ENCODE results near the gene KCNQ1. TPM values are rescaled to one million over a fixed set of nuclear protein-coding genes. Genes with fewer than 3 reads are reported as not detected.

KCNQ1 gene
- polyA plus RNA-seq, 1 of the 3 experiments (the other 2 are of a cell fraction), result 0.05 TPM

DNA sequence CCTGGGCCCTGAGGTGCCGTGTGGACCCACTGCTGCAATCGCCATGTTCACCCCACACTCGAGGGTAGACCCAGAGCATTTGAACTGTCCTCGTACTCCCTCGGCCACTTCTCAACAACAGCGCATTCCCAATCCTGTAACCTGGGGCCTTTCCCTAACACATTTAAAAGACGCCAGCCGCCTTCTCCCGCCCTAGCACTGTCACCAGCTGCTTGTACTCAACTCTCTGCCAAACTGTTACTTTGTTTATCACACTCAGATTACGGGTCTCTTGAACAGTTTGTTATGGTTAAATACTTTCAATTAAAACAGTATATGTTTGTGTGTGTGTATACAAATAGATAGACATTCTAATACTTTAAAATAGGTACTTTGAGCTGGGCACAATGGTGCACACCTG, 420.1 kb downstream of the KCNQ1 start:
- H3K36me3 ChIP-seq (replicated peaks in 1 of 2; ENCODE audit: control insufficient read depth in 1 of 2, insufficient read depth in 2 of 2, low read length in 1 of 2), result no peaks in the 10 kb centered on the region
- POLR2A ChIA-PET, result no interaction called here

GRCh38 chr11:2865922-2866577, 421.2 kb downstream of the KCNQ1 start:
- no peaks in the 10 kb centered on the region for H3K27me3 ChIP-seq (ENCODE audit: insufficient read depth)
- no peaks in the 10 kb centered on the region for H3F3A ChIP-seq (replicated peaks; ENCODE audit: insufficient read depth)
- peaks cover 0 to 6% of the 10 kb centered on the region in 2 experiments; a peak in 1 of 4 replicates for H3K4me1 ChIP-seq (ENCODE audit: control insufficient read depth in 1 of 2, insufficient read depth in 2 of 2, low read depth in 1 of 2, low read length in 1 of 2)
- no peaks in the 10 kb centered on the region for H3K9me2 ChIP-seq
- POLR2A ChIA-PET, result no interaction called here
- DNase-seq, result no peak
- H3K27ac ChIP-seq (ENCODE audit: low read depth in 2 of 2, low read length in 1 of 2), result no peak overlapping the region
- no peak overlapping the region for H3K4me2 ChIP-seq
- H2AFZ ChIP-seq (ENCODE audit: low read depth), result no peak overlapping the region
- H4K20me1 ChIP-seq (ENCODE audit: insufficient read depth), result no peaks in the 10 kb centered on the region
- no peaks in the 10 kb centered on the region for H3K36me3 ChIP-seq (replicated peaks in 1 of 2; ENCODE audit: control insufficient read depth in 1 of 2, insufficient read depth in 2 of 2, low read length in 1 of 2)
- CTCF ChIA-PET, result interaction anchor here (1.1 kb wide), 1 partner anchor 26 kb away, joined by 3 read pairs; no protein-coding TSS in a partner anchor
- WGBS (ENCODE audit: low lambda C conversion rate), result 70% methylated on average over 11 of the region's 11 CpGs
- no peak overlapping the region for H3K4me3 ChIP-seq (ENCODE audit: low read depth in 2 of 2, low read length in 1 of 2)
- no peaks in the 10 kb centered on the region for H3K79me2 ChIP-seq (ENCODE audit: insufficient read depth)
- no peak overlapping the region for H3K9ac ChIP-seq
- no peaks in the 10 kb centered on the region for H3K9me3 ChIP-seq
- no peak for TF ChIP-seq EZH2phosphoT487 (IDR thresholded peaks at IDR 0.05; ENCODE audit: borderline replicate concordance, low read depth)
- no peak for TF ChIP-seq ZBTB33 (IDR thresholded peaks at IDR 0.05; ENCODE audit: borderline replicate concordance, low read depth)
- no peak for TF ChIP-seq MEF2A (IDR thresholded peaks at IDR 0.05; ENCODE audit: borderline replicate concordance, low read depth)
- TF ChIP-seq, protein P1, sequence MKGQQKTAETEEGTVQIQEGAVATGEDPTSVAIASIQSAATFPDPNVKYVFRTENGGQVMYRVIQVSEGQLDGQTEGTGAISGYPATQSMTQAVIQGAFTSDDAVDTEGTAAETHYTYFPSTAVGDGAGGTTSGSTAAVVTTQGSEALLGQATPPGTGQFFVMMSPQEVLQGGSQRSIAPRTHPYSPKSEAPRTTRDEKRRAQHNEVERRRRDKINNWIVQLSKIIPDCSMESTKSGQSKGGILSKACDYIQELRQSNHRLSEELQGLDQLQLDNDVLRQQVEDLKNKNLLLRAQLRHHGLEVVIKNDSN (IDR thresholded peaks at IDR 0.05; ENCODE audit: borderline replicate concordance, low read depth), result no peak
- TF ChIP-seq, protein P2, sequence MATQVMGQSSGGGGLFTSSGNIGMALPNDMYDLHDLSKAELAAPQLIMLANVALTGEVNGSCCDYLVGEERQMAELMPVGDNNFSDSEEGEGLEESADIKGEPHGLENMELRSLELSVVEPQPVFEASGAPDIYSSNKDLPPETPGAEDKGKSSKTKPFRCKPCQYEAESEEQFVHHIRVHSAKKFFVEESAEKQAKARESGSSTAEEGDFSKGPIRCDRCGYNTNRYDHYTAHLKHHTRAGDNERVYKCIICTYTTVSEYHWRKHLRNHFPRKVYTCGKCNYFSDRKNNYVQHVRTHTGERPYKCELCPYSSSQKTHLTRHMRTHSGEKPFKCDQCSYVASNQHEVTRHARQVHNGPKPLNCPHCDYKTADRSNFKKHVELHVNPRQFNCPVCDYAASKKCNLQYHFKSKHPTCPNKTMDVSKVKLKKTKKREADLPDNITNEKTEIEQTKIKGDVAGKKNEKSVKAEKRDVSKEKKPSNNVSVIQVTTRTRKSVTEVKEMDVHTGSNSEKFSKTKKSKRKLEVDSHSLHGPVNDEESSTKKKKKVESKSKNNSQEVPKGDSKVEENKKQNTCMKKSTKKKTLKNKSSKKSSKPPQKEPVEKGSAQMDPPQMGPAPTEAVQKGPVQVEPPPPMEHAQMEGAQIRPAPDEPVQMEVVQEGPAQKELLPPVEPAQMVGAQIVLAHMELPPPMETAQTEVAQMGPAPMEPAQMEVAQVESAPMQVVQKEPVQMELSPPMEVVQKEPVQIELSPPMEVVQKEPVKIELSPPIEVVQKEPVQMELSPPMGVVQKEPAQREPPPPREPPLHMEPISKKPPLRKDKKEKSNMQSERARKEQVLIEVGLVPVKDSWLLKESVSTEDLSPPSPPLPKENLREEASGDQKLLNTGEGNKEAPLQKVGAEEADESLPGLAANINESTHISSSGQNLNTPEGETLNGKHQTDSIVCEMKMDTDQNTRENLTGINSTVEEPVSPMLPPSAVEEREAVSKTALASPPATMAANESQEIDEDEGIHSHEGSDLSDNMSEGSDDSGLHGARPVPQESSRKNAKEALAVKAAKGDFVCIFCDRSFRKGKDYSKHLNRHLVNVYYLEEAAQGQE (IDR thresholded peaks at IDR 0.05; ENCODE audit: low read depth, low read length), result no peak
- no peak for TF ChIP-seq TAF1 (IDR thresholded peaks at IDR 0.05; ENCODE audit: borderline replicate concordance, low read depth, low read length)
- no peak for TF ChIP-seq RCOR1 (IDR thresholded peaks at IDR 0.05; ENCODE audit: low read length)
- TF ChIP-seq FOXM1 (IDR thresholded peaks at IDR 0.05; ENCODE audit: low read depth), result no peak
- no peak for TF ChIP-seq TCF12 (IDR thresholded peaks at IDR 0.05)
- no peak for TF ChIP-seq SMC3 (IDR thresholded peaks at IDR 0.05; ENCODE audit: low read depth, low read length)
- no peak for TF ChIP-seq MAX (IDR thresholded peaks at IDR 0.05; ENCODE audit: low read depth)
- TF ChIP-seq RAD21 (IDR thresholded peaks at IDR 0.05; ENCODE audit: low read length), result no peak
- no peak for TF ChIP-seq FOXJ3 (CRISPR knock-in tag; IDR thresholded peaks at IDR 0.05)

More for the DNA sequence above, 420.1 kb downstream of the KCNQ1 start:
- no peak overlapping the region for H2AFZ ChIP-seq (ENCODE audit: low read depth)
- no peaks in the 10 kb centered on the region for H3K9me2 ChIP-seq
- 67% methylated on average over 10 of the region's 10 CpGs for WGBS (ENCODE audit: low lambda C conversion rate)
- no peaks in the 10 kb centered on the region for H3K9me3 ChIP-seq
- no peaks in the 10 kb centered on the region for H3F3A ChIP-seq (replicated peaks; ENCODE audit: insufficient read depth)
- no peak overlapping the region for H3K4me3 ChIP-seq (ENCODE audit: low read depth in 2 of 2, low read length in 1 of 2)
- DNase-seq, result no peak
- no peaks in the 10 kb centered on the region for H3K27me3 ChIP-seq (ENCODE audit: insufficient read depth)
- H3K79me2 ChIP-seq (ENCODE audit: insufficient read depth), result no peaks in the 10 kb centered on the region
- no peaks in the 10 kb centered on the region for H4K20me1 ChIP-seq (ENCODE audit: insufficient read depth)
- CTCF ChIA-PET, result interaction anchor here (1.1 kb wide), 1 partner anchor 27 kb away, joined by 3 read pairs; no protein-coding TSS in a partner anchor
- H3K4me1 ChIP-seq (ENCODE audit: control insufficient read depth in 1 of 2, insufficient read depth in 2 of 2, low read depth in 1 of 2, low read length in 1 of 2), result peaks cover 0 to 3% of the 10 kb centered on the region in 2 experiments; a peak in 1 of 4 replicates
- H3K9ac ChIP-seq, result no peak overlapping the region
- H3K4me2 ChIP-seq, result no peak overlapping the region
- no peak overlapping the region for H3K27ac ChIP-seq (ENCODE audit: low read depth in 2 of 2, low read length in 1 of 2)
- no peak for TF ChIP-seq RCOR1 (IDR thresholded peaks at IDR 0.05; ENCODE audit: low read length)
- no peak for TF ChIP-seq TCF12 (IDR thresholded peaks at IDR 0.05)
- TF ChIP-seq FOSL2 (IDR thresholded peaks at IDR 0.05; ENCODE audit: borderline replicate concordance, low read depth), result no peak
- no peak for TF ChIP-seq FOXM1 (IDR thresholded peaks at IDR 0.05; ENCODE audit: low read depth)
- TF ChIP-seq CHD2 (IDR thresholded peaks at IDR 0.05; ENCODE audit: low read length, partially characterized antibody), result no peak
- no peak for TF ChIP-seq RXRA (IDR thresholded peaks at IDR 0.05; ENCODE audit: borderline replicate concordance, low read depth)
- TF ChIP-seq MEF2A (IDR thresholded peaks at IDR 0.05; ENCODE audit: borderline replicate concordance, low read depth), result no peak
- TF ChIP-seq TEAD4 (IDR thresholded peaks at IDR 0.05; ENCODE audit: borderline replicate concordance, insufficient read depth), result no peak
- TF ChIP-seq EZH2phosphoT487 (IDR thresholded peaks at IDR 0.05; ENCODE audit: borderline replicate concordance, low read depth), result no peak
- TF ChIP-seq, protein P3, sequence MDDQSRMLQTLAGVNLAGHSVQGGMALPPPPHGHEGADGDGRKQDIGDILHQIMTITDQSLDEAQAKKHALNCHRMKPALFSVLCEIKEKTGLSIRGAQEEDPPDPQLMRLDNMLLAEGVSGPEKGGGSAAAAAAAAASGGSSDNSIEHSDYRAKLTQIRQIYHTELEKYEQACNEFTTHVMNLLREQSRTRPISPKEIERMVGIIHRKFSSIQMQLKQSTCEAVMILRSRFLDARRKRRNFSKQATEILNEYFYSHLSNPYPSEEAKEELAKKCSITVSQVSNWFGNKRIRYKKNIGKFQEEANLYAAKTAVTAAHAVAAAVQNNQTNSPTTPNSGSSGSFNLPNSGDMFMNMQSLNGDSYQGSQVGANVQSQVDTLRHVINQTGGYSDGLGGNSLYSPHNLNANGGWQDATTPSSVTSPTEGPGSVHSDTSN (IDR thresholded peaks at IDR 0.05), result no peak
- no peak for TF ChIP-seq POLR2AphosphoS5 (IDR thresholded peaks at IDR 0.05; ENCODE audit: low read depth, low read length)
- no peak for TF ChIP-seq NFIC (IDR thresholded peaks at IDR 0.05; ENCODE audit: borderline replicate concordance)
- no peak for TF ChIP-seq EP300 (IDR thresholded peaks at IDR 0.05; ENCODE audit: borderline replicate concordance in 1 of 2, low read depth in 1 of 2, low read length in 1 of 2)
- TF ChIP-seq RFX5 (IDR thresholded peaks at IDR 0.05; ENCODE audit: low read length), result no peak
- no peak for TF ChIP-seq TAF1 (IDR thresholded peaks at IDR 0.05; ENCODE audit: borderline replicate concordance, low read depth, low read length)

All from SK-N-SH (cell line).